Measurements from ENCODE around the gene CDH11. TPM values are rescaled to one million over a fixed set of nuclear protein-coding genes. Genes with fewer than 3 reads are reported as not detected.
A peak's percentile ranks its signal among the peaks of the same experiment; 100 is the strongest.

Gene CDH11
- total RNA-seq, 3 donors from 2014 or later, result 6.4 to 24.7 (median 12.6) TPM

- intact Hi-C loops (cut with DNase I, micrococcal nuclease), result no loop called here
- H3K4me3 ChIP-seq, result no peak overlapping the region
- H3K9me3 ChIP-seq, result no peaks in the 10 kb centered on the region
- peaks cover 3% of the 10 kb centered on the region for H3K4me1 ChIP-seq (ENCODE audit: low read depth)
- H3K36me3 ChIP-seq (ENCODE audit: low read depth), result no peaks in the 10 kb centered on the region
- no peak for ATAC-seq
- TF ChIP-seq, protein P1, sequence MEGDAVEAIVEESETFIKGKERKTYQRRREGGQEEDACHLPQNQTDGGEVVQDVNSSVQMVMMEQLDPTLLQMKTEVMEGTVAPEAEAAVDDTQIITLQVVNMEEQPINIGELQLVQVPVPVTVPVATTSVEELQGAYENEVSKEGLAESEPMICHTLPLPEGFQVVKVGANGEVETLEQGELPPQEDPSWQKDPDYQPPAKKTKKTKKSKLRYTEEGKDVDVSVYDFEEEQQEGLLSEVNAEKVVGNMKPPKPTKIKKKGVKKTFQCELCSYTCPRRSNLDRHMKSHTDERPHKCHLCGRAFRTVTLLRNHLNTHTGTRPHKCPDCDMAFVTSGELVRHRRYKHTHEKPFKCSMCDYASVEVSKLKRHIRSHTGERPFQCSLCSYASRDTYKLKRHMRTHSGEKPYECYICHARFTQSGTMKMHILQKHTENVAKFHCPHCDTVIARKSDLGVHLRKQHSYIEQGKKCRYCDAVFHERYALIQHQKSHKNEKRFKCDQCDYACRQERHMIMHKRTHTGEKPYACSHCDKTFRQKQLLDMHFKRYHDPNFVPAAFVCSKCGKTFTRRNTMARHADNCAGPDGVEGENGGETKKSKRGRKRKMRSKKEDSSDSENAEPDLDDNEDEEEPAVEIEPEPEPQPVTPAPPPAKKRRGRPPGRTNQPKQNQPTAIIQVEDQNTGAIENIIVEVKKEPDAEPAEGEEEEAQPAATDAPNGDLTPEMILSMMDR (IDR thresholded peaks at IDR 0.05), result no peak
- DNase-seq, result no peak
These were observed 131.8 kb downstream of the CDH11 start for GRCh38 chr16:64990101-64990500.

DNA sequence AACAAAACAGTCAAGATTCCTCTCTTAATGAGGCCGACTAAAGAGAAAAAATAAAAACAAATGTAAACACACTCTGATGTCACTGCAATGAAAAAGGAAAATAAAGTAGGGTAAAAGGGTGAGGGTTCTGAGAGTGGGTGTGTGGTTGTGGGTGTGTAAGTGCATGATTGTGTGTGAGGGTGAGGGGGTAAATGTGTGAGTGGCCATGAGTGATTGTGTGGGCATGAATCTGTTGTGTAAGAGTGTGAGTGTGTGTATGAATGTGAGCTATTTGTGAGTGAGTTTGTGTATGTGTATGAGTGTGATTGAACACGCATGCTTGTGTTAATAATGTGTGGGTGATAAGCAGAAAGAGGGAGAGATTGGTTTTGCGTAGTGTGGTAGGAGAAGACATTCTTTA is 132.8 kb downstream of the CDH11 start:
- Histone ChIP-seq H3K36me3 (ENCODE audit: low read depth) (no peaks in the 10 kb centered on the region), H3K4me3 (no peak overlapping the region), H3K4me1 (ENCODE audit: low read depth) (peaks cover 3% of the 10 kb centered on the region), H3K9me3 (no peaks in the 10 kb centered on the region)
- no peak for DNase-seq
- intact Hi-C loops (cut with DNase I, micrococcal nuclease), result no loop called here
- no peak for ATAC-seq
- TF ChIP-seq, protein P1 (IDR thresholded peaks at IDR 0.05), result no peak

DNA sequence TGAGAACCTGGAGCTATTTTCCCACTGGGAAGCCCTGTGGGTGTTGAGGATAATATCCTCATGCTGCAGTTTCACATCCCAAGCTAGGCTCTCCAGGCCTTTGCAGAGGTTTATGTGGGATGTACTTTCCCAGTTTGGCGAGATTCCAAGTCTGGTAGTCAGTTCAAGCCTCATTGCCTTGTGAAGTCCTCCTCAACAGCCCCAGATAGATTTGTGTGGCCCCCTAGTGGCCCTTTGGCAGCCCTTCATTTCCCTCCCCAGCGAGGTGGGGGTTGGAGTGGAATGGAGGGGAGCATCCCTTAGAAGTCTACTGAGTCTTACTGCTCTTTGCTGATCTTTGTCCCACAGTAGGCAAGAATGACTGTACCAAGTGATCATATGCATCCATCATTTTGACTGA is 137.9 kb downstream of the CDH11 start:
- intact Hi-C loops (cut with DNase I, micrococcal nuclease), result no loop called here
- Histone ChIP-seq H3K4me3 (no peak overlapping the region), H3K9me3 (no peaks in the 10 kb centered on the region), H3K4me1 (ENCODE audit: low read depth) (no peaks in the 10 kb centered on the region), H3K36me3 (ENCODE audit: low read depth) (no peaks in the 10 kb centered on the region)
- TF ChIP-seq, protein P1 (IDR thresholded peaks at IDR 0.05), result no peak
- ATAC-seq (peak; percentile 42), DNase-seq (peak in 1 of 3 donors; percentile 28)

DNA sequence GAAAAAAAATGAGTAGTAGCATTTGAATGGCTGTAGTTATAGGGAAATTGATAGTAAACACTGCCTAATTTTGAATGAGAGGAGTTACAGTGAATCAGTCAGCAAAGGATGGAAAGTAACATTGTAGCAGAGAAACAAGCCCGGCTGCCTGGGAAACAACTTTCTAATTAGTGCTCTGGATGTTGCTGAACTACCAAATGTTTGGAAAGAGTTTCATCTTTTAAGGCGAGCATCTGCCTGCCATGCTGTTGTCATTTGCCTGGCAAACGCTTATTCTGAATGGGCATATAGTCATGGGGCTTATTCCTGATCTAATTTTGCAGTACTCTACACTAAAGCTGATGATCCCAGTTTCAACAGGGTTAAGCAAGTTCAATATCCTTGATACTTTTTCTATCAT is 138.6 kb downstream of the CDH11 start:
- intact Hi-C loops (cut with DNase I, micrococcal nuclease), result no loop called here
- TF ChIP-seq, protein P1 (IDR thresholded peaks at IDR 0.05), result no peak
- ATAC-seq (no peak), DNase-seq (no peak)
- Histone ChIP-seq H3K9me3 (no peaks in the 10 kb centered on the region), H3K4me1 (ENCODE audit: low read depth) (no peaks in the 10 kb centered on the region), H3K36me3 (ENCODE audit: low read depth) (no peaks in the 10 kb centered on the region), H3K4me3 (no peak overlapping the region)

GRCh38 chr16:64982581-64982980 is 139.3 kb downstream of the CDH11 start:
- H3K4me1 ChIP-seq (ENCODE audit: low read depth), result no peaks in the 10 kb centered on the region
- TF ChIP-seq, protein P1 (IDR thresholded peaks at IDR 0.05), result no peak
- H3K9me3 ChIP-seq, result no peaks in the 10 kb centered on the region
- intact Hi-C loops (cut with DNase I, micrococcal nuclease), result no loop called here
- no peaks in the 10 kb centered on the region for H3K36me3 ChIP-seq (ENCODE audit: low read depth)
- no peak for ATAC-seq
- H3K4me3 ChIP-seq, result no peak overlapping the region
- DNase-seq, result no peak

Data from mucosa of descending colon (tissue), 3 donors.